ENCODE results near the gene PPM1D.

- TF ChIP-seq CTCF (IDR thresholded peaks at IDR 0.05; ENCODE audit: low read length): no peak
- TF ChIP-seq EZH2 (optimal IDR thresholded peaks at IDR 0.05; ENCODE audit: low read depth, low read length): no peak
- no peak for TF ChIP-seq EZH2phosphoT487 (IDR thresholded peaks at IDR 0.05; ENCODE audit: low read length)
Observed at GRCh38 chr17:60615840-60616239, 15.8 kb downstream of the PPM1D start.

All from MM.1S (cell line).